NOMO-1 (cell line): ENCODE measurements around the gene TRRAP.

ENCODE experiments used
- DNase-seq, 2 experiments: peaks; one replicate each; lab custom pipeline; 2025; ENCODE audit not compliant: unreplicated experiment in 2 of 2; lab: John Stamatoyannopoulos, UW

The TRRAP gene

DNA sequence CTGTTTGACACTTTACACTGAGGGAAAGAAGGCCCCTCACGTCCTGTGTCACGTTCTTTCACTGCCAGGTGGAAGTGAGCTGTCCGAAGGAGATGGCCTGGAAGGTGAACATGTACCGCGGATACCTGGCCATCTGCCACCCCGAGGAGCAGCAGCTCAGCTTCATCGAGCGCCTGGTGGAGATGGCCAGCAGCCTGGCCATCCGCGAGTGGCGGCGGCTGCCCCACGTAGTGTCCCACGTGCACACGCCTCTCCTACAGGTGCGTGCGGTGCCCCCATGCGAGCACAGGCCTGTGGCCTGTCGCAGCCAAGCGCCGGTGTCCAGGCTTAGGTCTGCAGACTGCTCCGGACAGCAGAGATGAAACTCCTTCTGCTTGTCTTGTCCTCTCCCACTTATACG, 103.4 kb downstream of the TRRAP start:
- DNase-seq, result no peak

DNA sequence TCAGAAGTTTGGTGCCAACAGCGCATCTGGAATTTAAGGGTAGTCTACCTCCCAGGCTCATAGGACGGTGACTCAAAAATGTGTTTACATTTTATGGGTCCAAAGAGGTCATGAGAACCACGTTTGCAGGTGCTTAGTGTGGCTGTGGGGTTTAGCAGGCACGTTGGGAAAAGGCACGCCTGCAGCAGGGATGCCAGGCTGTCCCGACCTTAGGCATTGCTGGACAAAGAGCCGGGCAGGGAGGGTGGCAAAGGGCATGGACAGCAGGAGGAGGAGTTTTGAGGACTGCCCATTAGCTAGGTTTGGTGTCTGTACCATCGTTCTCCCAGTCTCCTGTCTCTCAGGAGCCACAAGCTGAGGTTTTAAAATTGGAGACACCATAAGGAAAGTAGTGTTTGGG, 104.4 kb downstream of the TRRAP start:
- no peak for DNase-seq

DNA sequence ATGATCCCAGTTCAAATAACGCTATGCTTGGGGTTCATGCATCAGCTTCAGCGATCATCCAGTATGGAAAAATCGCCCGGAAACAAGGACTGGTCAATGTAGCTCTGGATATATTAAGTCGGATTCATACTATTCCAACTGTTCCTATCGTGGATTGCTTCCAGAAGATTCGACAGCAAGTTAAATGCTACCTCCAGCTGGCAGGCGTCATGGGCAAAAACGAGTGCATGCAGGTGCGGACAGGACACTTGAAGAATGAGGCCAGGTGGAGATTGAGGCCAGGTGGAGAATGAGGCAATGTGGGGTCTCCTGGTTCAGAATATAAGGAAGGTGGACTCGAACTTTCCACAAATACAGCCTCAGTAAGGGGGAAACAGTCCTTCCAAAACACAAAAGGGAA, 105.8 kb downstream of the TRRAP start:
- no peak for DNase-seq

DNA sequence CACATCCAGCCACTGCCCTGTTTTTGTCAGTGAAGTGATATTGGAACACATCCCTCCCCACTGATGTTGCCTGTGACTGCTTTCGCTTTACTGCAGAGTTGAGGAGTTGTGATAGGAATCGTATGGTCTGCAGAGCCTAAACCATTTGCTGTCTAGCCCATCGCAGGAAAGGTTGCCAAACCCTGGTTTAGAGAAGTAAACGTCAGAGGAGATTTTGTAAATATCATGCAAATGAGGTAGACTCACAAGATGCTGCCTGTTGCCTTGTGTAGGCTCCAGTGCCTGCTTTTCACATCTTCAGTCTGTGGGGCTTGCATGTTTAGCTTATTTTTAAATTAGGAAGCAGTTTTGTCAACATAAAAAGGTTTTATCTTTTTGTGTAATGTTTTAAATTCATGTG, 107.1 kb downstream of the TRRAP start:
- DNase-seq, result no peak

DNA sequence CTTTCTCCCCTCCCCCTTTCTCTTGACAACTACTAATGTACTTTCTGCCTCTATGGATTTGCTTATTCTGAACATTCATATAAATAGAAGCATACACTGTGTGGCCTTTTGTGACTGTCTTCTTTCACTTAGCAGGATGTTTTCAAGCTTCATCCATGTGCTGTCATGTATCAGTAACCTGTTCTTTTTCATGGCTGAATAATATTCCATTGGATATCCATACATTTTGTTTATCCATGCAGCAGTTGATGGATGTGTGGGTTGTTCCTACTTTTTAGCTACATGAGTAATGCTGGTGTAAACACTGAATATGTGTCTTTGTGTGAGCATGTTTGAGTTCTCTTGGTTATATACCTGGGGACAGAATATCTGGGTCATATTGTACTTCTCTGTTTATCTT, 107.6 kb downstream of the TRRAP start:
- DNase-seq, result no peak

DNA sequence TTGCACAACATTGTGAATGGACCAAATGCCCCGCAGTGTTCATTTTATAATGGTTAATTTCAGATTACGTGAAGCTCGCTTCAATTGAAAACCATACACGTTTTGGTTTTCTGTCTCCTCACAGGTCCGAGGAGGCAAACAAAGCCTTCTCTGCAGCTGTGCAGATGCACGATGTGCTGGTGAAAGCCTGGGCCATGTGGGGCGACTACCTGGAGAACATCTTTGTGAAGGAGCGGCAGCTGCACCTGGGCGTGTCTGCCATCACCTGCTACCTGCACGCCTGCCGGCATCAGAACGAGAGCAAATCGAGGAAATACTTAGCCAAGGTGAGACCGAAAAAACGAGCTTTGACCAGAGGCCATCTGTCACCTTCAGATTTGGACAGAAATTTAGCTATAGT, 110.3 kb downstream of the TRRAP start:
- DNase-seq, result no peak

DNA sequence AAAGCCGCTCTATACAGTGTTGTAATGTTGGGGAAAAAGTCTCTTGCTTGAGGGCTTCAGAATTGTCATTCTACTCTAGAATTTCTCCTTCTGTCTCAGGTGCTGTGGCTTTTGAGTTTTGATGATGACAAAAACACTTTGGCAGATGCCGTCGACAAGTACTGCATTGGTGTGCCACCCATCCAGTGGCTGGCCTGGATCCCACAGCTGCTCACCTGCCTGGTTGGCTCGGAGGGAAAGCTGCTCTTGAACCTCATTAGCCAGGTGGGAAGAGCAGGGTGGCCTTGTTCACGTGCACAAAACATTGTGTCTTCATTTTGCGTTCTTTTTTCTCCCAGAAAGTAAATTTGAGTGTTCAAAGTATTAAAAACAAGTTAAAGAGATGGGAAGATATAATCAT, 112.0 kb downstream of the TRRAP start:
- DNase-seq, result no peak

DNA sequence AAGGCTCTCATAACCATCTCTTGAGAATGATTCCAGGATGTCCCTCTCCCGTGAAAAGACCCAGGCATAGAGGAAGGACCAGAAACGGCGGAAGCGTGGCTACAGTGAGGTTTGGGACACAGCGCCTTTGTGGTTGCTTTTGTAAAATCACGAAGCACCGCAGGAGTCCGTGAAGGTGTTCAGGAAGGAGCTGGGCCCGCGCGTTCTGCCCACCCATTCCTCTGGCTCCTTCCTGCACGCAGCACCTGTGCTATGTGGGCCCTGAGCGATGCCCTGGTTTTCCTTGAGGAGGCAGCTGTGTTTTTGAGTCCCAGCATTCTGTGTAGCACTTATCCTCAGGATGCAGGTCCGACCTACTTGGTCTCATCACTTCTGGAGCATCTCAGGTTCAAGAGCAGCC, 112.8 kb downstream of the TRRAP start:
- DNase-seq, result no peak

DNA sequence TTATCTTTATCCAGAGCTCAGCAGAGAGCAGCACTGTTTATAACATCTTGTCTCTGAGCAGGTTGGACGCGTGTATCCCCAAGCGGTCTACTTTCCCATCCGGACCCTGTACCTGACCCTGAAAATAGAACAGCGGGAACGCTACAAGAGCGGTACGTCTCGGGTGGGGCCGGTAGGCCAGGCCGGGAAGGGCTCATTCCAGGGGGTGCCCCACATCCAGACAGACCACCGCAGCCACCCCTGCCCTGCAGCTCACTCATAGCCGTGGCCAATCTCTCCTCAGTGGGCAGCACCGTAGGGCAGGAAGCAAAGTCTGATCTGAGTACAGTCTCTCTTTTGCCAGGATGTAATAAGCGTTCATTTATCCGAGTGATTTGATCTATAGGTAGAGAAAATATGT, 113.7 kb downstream of the TRRAP start:
- DNase-seq, result no peak

DNA sequence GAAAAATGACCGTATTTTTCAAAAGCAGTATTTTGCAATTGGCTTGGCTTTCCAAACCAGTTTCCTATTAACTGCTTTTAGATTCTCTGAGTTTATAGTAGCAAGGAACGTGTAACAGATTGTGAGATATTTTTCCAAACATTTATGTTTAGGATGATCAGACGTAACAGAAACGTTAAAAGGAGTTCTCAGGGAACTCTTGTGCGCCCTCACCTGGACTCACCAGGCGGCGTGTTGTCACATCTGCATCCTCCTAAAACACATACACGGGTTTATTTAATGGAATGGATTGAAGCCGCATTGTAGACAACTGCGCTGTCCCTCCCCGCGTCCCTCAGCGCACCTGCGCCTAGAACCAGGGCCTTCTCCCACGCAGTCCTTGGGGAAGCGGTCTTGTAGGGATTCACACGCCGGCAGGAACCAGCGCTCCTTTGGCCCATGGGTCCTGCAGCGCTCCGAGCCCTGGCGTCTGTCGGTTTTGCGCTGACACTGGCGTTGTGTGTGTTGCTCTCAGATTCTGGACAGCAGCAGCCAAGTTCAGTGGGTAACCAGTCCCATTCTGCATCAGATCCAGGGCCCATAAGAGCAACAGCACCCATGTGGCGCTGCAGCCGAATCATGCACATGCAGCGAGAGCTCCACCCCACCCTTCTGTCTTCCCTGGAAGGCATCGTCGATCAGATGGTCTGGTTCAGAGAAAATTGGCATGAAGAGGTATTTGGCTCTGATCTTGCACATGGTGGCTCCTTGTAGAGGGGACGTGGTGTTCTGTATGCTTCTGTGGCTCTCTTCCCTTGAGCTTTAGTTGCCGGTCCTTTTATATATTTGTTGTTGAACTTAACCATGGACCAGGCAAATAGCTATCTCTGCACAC, 114.9 kb downstream of the TRRAP start:
- no peak for DNase-seq

DNA sequence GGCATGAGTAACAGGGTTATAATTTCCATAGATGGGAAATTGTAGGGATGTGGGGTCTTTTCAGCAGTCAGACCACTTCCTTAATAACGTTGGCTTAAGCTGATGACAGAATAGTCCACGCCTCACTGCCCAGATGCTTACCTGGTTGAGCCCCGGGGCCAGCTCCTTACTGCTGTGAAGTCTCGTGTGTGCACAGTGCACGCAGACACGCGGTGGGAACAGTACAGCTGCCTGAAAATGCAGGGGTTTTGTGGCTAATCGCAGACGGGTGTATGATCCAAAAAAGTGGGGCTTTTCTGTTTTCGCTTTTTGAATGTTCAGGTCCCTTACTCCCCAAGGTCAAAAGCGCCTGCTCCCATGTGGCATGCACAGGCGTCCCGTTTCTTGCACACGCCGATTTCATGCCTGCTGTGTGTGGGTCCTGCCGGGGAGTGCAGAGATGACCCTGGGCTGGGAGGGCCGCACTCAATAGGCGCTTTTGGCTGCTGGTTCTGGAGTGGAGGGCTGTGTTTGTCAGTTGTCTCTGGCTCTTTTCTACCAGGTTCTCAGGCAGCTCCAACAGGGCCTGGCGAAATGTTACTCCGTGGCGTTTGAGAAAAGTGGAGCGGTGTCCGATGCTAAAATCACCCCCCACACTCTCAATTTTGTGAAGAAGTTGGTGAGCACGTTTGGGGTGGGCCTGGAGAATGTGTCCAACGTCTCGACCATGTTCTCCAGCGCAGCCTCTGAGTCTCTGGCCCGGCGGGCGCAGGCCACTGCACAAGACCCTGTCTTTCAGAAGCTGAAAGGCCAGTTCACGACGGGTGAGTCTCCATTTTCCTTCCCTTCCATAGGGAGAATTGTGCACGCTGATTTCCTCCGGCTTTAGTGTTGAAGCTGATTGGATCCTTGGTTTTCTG, 116.0 kb downstream of the TRRAP start:
- no peak for DNase-seq

DNA sequence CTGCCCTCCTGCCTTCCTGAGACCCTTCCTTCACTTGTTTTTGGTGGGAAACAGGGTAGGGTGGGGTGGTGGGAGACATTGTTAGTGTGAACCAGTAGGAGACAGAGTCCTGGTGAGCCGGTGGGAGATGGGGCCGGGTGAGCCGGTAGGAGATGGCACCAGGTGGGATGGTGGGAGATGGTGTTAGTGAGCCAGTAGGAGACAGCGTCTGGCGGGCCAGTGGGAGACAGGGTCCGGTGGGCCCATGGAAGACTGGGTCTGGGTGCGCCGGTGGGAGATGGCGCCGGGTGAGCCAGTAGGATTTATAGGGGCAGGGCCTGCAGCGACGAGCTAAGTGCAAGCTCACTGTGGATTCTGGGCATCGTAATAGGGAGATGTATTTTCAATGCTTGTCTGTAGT, 116.8 kb downstream of the TRRAP start:
- DNase-seq, result no peak

DNA sequence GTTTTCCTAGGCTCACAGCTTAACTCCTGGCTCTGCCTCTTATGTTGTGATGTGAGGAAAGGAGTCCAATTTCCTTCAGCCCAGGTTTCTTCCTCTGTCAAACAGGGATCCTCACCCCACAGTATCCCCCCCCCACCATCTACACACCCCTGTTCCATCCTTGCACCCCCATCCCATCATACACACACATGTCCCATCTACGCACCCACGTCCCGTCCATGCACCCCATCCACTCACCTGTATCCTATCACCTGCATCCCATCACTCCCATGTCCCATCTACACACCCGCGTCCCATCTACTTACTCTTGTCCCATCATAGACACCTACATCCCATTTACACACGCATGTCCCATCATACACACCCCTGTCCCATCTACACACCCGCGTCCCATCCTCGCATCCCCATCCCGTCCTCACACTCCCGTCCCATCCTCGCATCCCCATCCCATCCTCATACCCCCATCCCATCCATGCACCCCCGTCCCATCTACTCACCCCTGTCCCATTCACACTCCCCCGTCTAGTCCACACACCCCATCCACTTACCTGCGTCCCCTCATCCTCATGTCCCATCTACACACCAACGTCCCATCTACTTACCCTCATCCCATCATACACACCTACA, 117.3 kb downstream of the TRRAP start:
- no peak for DNase-seq

DNA sequence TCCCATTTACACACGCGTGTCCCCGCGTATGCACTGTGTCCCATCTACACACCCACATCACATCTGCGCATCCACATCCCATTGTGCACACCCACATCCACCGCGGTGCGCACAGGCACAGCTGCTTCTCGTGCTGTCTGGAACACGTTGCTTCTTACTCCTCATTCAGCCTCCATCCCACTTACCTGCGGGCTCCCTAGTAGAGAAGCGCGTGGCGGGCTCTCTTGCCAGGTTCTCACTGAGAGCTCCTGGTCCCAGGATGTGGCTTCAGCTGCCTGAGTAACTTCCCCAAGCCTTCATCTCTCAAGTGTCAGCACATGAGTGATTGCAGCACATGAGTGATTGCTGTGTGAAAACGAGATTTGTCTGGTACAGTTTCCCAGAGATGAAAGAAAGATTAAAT, 117.8 kb downstream of the TRRAP start:
- no peak for DNase-seq

DNA sequence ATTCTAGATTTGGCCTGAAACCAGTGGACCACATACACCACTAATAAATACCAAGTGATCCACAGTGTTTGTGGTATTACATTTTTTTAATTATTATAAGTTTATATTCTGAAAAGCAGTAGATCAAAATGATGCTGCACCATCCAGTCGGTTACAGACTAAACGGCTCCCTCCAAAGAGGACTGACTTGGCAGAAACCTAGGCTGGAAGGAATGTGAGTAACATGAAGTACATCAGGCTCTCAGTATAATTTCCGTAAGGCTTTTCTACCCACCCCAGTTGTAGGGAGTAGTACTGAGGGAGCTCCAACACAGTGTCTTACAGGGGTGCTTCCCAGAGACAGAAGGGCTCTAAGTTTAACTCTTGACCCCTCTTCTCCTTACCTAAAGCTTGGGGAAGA, 119.5 kb downstream of the TRRAP start:
- DNase-seq, result no peak

DNA sequence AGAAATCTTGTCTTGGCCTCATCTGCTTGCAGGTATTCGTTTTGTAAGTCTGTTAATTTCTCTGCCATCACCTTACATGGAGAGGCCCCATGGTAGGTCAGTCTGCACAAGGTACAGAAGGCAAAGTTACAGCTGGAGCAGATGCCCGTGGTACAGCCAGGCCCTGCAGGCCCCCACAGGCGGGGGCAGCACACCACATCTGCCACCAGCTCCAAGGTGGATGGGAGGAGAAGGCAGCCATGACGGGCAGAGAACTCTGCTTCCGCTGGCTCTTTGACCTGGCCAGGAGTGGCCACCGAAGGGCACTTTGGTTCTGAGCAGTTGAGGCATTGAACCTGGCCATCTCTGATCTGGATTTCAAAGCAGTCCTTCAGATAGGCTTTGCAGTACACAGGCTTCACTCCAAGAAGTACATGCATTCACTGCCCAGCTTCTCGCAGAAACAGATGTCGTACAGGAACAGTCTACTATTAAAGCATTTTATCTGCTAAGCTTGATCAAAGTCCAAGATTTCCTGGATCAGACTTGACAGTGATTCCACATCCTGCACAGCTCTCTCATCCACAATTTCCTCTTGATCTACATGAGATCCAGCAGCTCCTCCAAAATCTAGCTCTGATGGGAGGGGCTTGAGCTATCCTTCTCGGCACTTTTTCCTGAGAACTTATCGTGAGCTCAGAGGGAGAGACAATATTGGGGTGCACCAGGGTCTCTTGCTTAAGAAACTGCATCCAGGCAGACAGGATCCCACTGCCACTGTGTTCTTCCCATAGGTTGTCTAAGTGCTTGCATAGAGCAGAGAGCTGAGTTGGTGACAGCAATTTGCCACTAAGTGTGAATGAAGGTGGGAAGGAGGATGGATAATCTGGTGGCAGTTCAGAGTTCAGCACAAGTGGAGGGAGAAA, 120.7 kb downstream of the TRRAP start:
- no peak for DNase-seq

DNA sequence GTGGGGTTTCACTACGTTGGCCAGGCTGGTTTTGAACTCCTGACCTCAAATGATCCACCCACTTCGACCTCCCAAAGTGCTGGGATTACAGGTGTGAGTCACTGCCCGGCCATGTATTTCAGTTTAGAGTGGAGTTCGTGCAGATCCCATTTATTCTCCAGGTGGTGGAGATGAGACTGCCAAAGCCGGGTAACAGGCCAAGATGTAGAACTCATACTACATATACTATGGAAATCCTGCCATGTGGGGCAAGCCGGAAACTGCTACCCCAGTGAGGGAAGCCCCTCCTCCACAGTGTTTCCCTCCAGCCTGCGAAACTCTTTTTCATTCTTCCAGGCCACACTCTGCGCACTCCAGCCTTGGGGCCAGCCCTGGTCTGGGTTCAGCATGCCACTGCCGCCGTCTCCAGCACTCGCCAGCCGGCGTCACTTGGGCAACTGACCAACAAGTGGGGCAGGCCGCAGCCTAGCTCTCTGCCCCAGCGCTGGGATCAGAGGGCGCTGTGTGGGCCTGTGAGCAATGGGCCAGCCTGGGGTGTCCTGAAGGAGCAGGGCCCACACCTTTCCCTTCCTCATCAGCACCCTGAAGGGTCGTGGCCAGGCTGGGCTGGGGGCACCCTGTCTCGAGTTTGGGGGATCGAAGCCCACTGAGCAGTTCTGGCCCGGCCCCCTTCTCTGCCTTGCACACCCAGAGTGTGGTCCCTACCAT, 122.0 kb downstream of the TRRAP start:
- DNase-seq, result no peak

DNA sequence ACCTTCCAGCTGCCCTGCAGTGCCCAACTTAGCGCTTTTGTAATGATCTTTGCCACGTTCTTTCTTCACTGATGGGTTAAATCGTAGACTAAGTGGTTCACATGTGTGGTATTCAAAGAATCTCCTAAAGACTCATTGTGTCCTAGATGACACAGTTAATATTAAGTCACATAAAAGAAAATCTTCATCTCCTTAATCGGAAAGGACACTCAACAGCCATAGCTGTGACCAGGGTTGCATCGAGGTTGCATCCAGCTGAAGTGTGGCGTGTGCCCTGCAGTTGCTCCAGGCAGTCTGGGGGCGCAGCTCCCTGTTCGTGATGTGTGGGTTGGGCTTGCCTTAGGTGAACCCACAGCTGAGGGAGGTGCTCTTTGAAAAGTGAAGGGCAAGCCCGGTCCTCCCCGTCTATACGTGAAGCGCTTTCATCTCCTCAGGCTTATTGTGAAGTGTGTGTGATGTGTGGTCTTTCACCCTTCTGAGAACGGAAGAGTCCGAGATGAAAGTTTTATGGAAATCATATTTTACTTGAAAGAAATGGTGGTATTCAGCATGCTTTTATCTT, 122.7 kb downstream of the TRRAP start:
- DNase-seq, result no peak

DNA sequence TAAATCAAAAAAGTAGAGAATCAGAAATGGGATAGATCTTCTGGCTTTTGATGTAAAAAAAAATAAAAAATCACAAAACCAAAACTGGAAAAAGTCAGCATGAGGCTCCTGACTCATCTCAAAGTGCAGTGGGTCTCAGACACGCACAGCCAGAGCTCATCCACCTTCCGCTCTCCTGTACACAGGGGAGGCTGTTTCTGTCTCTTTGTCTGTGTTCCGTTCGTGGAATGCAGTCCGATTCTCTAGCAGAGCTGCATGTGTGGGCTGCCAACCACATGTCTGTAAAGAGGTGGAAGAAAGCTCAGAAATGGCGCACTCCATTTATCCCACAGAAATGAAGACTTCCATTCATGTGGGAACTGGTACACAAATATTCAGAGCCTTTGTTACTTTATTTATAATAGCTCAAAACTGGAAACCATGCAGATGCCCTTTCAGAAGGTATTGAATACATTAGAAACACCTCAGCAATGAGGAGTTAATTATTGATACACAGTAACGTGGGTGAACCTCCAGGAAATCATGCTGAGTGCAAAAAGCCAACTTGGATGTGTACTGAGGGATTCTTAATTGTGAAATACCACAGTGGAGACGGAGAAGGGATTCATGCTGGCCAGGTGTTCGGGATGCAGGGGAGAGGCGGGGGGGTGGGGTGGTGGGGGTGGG, 123.3 kb downstream of the TRRAP start:
- DNase-seq, result no peak
